ENCODE data around the gene POP4.

GRCh38 chr19:29573486-29573885, 32.6 kb upstream of the POP4 start:
- no peak for TF ChIP-seq CTCF (IDR thresholded peaks at IDR 0.05; ENCODE audit: poor library complexity)
- TF ChIP-seq EZH2 (IDR thresholded peaks at IDR 0.05; ENCODE audit: borderline replicate concordance), result no peak
- no peak for TF ChIP-seq EZH2phosphoT487 (IDR thresholded peaks at IDR 0.05; ENCODE audit: low read depth, severe bottlenecking, unreplicated experiment)

All from hepatocyte (in vitro differentiated cells).